Gastroesophageal sphincter (tissue), 4 donors: ENCODE results near the gene MICAL1. TPM values are rescaled to one million over a fixed set of nuclear protein-coding genes. Genes with fewer than 3 reads are reported as not detected.

Experiments
- ATAC-seq: fragments of 150-250 bp; one replicate; pipeline ENCODE4 v1.9.1; 2016; ENCODE audit warnings: mild to moderate bottlenecking, moderate library complexity
- H3K27ac ChIP-seq, 4 donors: fragments of 200-600 bp; sonication (generic) in 3 of 4; 1 replicate in 3 of 4; 2 replicates in 1 of 4; pipeline ENCODE4 v1.5.1; 2016 to 2019
- H3K27me3 ChIP-seq: fragments of 200-600 bp; sonication (generic); one replicate; pipeline ENCODE4 v1.5.1; 2019
- H3K36me3 ChIP-seq, 2 donors: fragments of 200-600 bp; sonication (generic); one replicate each; pipeline ENCODE4 v1.5.1; 2019; ENCODE audit warnings: control low read depth in 1 of 2
- H3K4me1 ChIP-seq, 3 donors: fragments of 200-600 bp; sonication (generic); 1 replicate in 2 of 3; 2 replicates in 1 of 3; pipeline ENCODE4 v1.5.1; 2016 to 2019; ENCODE audit warnings: control low read depth in 2 of 3
- H3K4me3 ChIP-seq, 2 donors: fragments of 200-600 bp; sonication (generic); one replicate each; pipeline ENCODE4 v1.5.1; 2019; ENCODE audit warnings: mild to moderate bottlenecking in 1 of 2, moderate library complexity in 1 of 2
- H3K9me3 ChIP-seq, 3 donors: fragments of 200-600 bp; sonication (generic); one replicate each; pipeline ENCODE4 v1.5.1; 2017 to 2019; ENCODE audit warnings: control low read depth in 2 of 3
- EP300 ChIP-seq: sonication (generic); formaldehyde crosslinking; IDR thresholded peaks from one replicate; pipeline ENCODE4 v1.6.1; 2017; ENCODE audit warnings: antibody characterized with exemption, mild to moderate bottlenecking
- POLR2A ChIP-seq, 2 donors: fragments of 450-650 bp; IDR thresholded peaks; one replicate each; pipeline ENCODE4 v1.6.1; 2017; ENCODE audit warnings: antibody characterized with exemption in 2 of 2, mild to moderate bottlenecking in 2 of 2, moderate library complexity in 1 of 2
- POLR2AphosphoS5 ChIP-seq: sonication (generic); formaldehyde crosslinking; IDR thresholded peaks from one replicate; pipeline ENCODE4 v1.6.1; 2017; ENCODE audit warnings: antibody characterized with exemption
- WGBS, 2 donors: methylation state at CpG; one replicate each; pipeline ENCODE4 v1.1.5; 2018; ENCODE audit warnings: low coverage in 1 of 2; 5-methylcytosine and 5-hydroxymethylcytosine counted together
- total RNA-seq, 4 donors: library from RNA; depleted of rRNA; stranded (reverse); fragments of >200 nt; gene quantifications; one replicate each; pipeline ENCODE4 v1.1.0, GENCODE V29; 2016
- TF ChIP-seq, protein P1 (sequence below), 4 experiments: fragments of 200-600 bp in 2 of 4; fragments of 450-650 bp in 2 of 4; sonication (generic) in 1 of 4; IDR thresholded peaks; one replicate each; pipeline ENCODE4 v1.5.1; 2017 to 2019; ENCODE audit warnings: antibody characterized with exemption in 4 of 4, mild to moderate bottlenecking in 2 of 4, moderate library complexity in 2 of 4

The MICAL1 gene
- total RNA-seq, 4 donors from 2014 or later, result 13.6 to 26.8 (median 20.9) TPM

DNA sequence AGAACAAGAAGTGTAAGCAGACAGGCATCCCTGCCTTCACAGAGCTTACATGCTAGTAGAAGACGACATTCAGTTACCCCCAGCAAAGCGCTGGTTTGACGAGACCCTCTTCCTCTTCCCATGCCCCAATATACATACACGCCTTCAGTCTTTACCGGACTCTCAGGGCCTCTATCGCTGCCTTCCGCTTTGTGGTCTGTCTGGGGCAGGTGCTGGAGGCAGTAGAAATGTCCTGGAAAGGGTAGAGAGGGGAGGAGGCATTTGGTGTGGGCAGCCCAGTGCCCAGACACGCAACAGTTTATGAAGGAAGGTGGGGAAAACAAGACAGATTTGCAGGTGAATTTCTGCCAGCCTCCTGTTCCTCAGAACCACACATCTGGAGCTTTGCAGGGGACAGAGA is 9.0 kb downstream of the MICAL1 start:
- Histone ChIP-seq H3K36me3 (peaks cover 0 to 52% of the 10 kb centered on the region in 2 donors), H3K27me3 (no peaks in the 10 kb centered on the region), H3K27ac (no peak overlapping the region), H3K4me3 (no peak overlapping the region), H3K4me1 (peaks cover 0 to 15% (median 8%) of the 10 kb centered on the region in 3 donors), H3K9me3 (no peaks in the 10 kb centered on the region)
- no peak for ATAC-seq
- 90% methylated on average over 4 to 7 of the region's 8 CpGs for WGBS, 2 donors
- TF ChIP-seq EP300 (no peak), POLR2AphosphoS5 (no peak), POLR2A (IDR thresholded peaks at IDR 0.05) (no peak)
- TF ChIP-seq, protein P1, sequence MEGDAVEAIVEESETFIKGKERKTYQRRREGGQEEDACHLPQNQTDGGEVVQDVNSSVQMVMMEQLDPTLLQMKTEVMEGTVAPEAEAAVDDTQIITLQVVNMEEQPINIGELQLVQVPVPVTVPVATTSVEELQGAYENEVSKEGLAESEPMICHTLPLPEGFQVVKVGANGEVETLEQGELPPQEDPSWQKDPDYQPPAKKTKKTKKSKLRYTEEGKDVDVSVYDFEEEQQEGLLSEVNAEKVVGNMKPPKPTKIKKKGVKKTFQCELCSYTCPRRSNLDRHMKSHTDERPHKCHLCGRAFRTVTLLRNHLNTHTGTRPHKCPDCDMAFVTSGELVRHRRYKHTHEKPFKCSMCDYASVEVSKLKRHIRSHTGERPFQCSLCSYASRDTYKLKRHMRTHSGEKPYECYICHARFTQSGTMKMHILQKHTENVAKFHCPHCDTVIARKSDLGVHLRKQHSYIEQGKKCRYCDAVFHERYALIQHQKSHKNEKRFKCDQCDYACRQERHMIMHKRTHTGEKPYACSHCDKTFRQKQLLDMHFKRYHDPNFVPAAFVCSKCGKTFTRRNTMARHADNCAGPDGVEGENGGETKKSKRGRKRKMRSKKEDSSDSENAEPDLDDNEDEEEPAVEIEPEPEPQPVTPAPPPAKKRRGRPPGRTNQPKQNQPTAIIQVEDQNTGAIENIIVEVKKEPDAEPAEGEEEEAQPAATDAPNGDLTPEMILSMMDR (IDR thresholded peaks at IDR 0.05), result no peak

DNA sequence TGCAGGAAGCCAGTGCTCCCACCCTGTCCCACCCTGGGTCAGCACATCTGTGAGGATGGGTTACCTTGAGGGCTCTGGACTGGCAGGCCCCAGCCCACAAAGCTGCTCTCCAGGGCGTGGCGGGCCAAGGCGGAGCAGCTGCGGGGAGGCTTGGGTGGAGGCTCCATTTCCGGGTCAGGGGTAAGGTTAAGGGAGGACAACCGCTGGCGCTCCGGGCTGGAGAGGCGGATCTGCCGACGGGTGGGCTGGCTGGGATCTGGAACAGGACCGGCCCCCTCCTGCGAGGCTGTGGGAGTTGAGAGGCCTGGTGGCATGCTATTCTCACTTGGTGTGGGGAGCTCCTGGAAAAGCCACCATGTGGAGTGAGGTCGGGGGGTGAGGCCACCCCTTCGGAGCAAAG is 9.5 kb downstream of the MICAL1 start:
- ATAC-seq, result no peak
- H3K27me3 ChIP-seq, result no peaks in the 10 kb centered on the region
- TF ChIP-seq EP300 (no peak), POLR2AphosphoS5 (no peak), POLR2A (IDR thresholded peaks at IDR 0.05) (no peak)
- TF ChIP-seq, protein P1 (IDR thresholded peaks at IDR 0.05), result no peak
- peaks cover 0 to 49% of the 10 kb centered on the region in 2 donors for H3K36me3 ChIP-seq
- no peak overlapping the region for H3K27ac ChIP-seq
- no peak overlapping the region for H3K4me3 ChIP-seq
- peaks cover 0 to 20% (median 10%) of the 10 kb centered on the region in 3 donors for H3K4me1 ChIP-seq
- WGBS, 2 donors, result 94% methylated on average over 6 of the region's 15 CpGs; no CpG with 5 or more reads in 1 of the 2 donors
- no peaks in the 10 kb centered on the region for H3K9me3 ChIP-seq

DNA sequence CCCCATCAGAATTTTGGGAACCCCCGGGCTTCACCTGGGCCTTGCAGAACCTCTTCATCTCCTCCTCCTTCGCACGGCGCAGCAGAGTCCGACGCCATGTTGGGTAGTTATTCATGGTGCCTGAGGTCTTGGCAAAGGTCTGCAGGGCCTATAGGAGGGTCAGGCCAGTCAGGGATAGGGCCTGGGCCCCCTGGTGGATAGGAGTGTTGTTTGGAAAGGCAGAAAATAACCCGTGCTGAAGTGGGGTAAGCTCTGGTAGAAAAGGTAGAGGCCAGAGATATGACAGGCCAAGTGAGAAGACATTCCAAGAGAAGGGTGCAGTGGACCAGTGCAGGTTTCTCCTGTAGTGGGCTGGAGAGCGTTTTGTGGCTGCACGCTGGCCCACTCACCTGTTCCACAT is 10.2 kb downstream of the MICAL1 start:
- H3K4me1 ChIP-seq, result peaks cover 0 to 21% (median 10%) of the 10 kb centered on the region in 3 donors
- H3K27ac ChIP-seq, result no peak overlapping the region
- TF ChIP-seq POLR2AphosphoS5 (no peak), EP300 (no peak), POLR2A (IDR thresholded peaks at IDR 0.05) (no peak)
- TF ChIP-seq, protein P1 (IDR thresholded peaks at IDR 0.05), result no peak
- WGBS, 2 donors, result 76 to 80% methylated on average over 1 to 5 of the region's 9 CpGs
- H3K9me3 ChIP-seq, result no peaks in the 10 kb centered on the region
- H3K27me3 ChIP-seq, result no peaks in the 10 kb centered on the region
- ATAC-seq, result no peak
- H3K36me3 ChIP-seq, result peaks cover 0 to 49% of the 10 kb centered on the region in 2 donors
- H3K4me3 ChIP-seq, result no peak overlapping the region

DNA sequence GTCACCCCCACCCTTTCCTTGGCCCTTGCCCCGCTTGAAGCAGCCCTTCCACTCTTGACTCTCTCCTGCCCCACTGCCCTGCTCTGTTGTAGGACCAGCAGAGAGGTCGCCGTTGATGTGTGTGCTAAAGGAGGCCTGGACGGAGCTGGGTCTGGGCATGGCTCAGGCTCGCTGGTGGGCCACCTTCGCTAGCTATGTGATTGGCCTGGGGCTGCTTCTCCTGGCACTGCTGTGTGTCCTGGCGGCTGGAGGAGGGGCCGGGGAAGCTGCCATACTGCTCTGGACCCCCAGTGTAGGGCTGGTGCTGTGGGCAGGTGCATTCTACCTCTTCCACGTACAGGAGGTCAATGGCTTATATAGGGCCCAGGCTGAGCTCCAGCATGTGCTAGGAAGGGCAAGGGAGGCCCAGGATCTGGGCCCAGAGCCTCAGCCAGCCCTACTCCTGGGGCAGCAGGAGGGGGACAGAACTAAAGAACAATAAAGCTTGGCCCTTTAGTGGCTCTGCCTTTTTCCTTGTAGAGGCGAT is 12.1 kb downstream of the MICAL1 start:
- Histone ChIP-seq H3K4me1 (peaks cover 0 to 34% (median 19%) of the 10 kb centered on the region in 3 donors), H3K27me3 (no peaks in the 10 kb centered on the region), H3K4me3 (no peak overlapping the region), H3K36me3 (peaks cover 0 to 49% of the 10 kb centered on the region in 2 donors), H3K27ac (no peak overlapping the region), H3K9me3 (no peaks in the 10 kb centered on the region)
- no peak for TF ChIP-seq POLR2AphosphoS5
- no peak for TF ChIP-seq POLR2A (IDR thresholded peaks at IDR 0.05)
- TF ChIP-seq, protein P1 (IDR thresholded peaks at IDR 0.05), result no peak
- no peak for TF ChIP-seq EP300
- no peak for ATAC-seq
- 60% methylated on average over 1 of the region's 10 CpGs; no CpG with 5 or more reads in 1 of the 2 donors for WGBS, 2 donors

DNA sequence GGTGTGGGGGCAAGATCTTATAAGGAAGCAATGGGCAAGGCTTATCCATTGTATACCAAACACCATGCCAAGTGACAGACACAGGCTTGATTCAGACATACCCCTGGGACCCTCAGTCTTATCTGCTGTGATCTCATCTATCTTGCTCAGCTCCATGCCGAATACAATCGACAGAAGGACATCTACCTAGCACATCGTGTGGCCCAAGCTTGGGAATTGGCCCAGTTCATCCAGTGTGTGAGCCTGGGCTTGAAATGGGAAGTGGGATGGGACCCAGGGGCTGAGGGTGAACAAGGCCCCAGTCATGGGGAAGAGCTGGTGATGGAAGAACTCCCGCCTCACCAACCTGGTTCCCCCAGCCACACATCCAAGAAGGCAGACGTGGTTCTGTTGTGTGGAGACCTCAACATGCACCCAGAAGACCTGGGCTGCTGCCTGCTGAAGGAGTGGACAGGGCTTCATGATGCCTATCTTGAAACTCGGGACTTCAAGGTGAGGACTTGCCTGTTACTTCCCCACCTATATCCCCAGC is 13.1 kb downstream of the MICAL1 start:
- no peak for ATAC-seq
- H3K27ac ChIP-seq, result no peak overlapping the region
- H3K4me3 ChIP-seq, result no peak overlapping the region
- 100% methylated on average over 2 to 3 of the region's 6 CpGs for WGBS, 2 donors
- peaks cover 0 to 34% (median 19%) of the 10 kb centered on the region in 3 donors for H3K4me1 ChIP-seq
- no peaks in the 10 kb centered on the region for H3K9me3 ChIP-seq
- H3K36me3 ChIP-seq, result peaks cover 0 to 49% of the 10 kb centered on the region in 2 donors
- TF ChIP-seq EP300 (no peak), POLR2AphosphoS5 (no peak), POLR2A (IDR thresholded peaks at IDR 0.05) (no peak)
- TF ChIP-seq, protein P1 (IDR thresholded peaks at IDR 0.05), result no peak
- H3K27me3 ChIP-seq, result no peaks in the 10 kb centered on the region
